DMS53 treated with DMSO at 0.1 percent for 48 hours (cell line): Measurements from ENCODE around the gene CELF5.
"Not testable (repeated sequence)": the region's sequence is repeated elsewhere in the genome, so short reads cannot be mapped to it uniquely, and the experiment has no call there.

Experiments
- DNase-seq: peaks from one replicate; lab custom pipeline; 2025; ENCODE audit not compliant: unreplicated experiment; lab: John Stamatoyannopoulos, UW

The CELF5 gene

DNA sequence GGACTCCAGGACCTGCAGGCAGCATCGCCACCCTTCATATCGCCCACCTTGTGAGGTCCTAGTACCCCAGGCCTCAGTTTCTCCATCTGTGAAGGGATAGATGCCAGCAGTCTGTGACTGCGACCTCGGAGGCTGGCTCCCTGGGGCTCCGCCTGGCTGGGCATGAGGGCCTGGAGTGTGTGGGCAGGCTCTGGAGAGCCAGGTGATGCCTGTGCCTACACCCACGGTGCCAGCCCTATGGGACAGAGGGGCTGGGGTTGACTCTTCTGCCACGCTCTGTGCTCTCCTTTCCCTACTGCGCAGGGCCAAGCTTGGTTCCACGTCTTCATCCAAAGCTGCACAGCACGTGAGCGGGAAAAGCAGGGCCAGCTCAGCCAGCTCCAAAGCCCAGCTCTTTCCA, 115.9 kb downstream of the CELF5 start:
- DNase-seq = no peak

DNA sequence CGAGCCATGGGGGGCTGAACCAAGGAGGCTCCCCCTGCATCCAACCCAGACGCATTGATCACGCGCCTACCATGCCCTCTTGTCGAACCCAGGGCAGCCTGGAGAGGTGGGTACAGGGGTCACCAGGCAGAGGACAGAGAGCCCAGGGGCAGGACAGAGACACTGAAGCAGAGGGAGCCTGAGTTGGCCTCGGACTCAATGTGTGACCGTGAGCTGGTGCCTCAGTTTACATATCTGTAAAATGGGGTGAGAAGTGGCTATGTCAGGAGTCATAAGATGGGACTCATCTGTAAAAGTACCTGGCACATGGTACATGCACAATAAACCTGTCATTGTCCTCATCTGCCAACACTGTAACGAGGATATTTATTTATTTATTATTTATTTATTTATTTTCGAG, 117.8 kb downstream of the CELF5 start:
- DNase-seq = no peak

DNA sequence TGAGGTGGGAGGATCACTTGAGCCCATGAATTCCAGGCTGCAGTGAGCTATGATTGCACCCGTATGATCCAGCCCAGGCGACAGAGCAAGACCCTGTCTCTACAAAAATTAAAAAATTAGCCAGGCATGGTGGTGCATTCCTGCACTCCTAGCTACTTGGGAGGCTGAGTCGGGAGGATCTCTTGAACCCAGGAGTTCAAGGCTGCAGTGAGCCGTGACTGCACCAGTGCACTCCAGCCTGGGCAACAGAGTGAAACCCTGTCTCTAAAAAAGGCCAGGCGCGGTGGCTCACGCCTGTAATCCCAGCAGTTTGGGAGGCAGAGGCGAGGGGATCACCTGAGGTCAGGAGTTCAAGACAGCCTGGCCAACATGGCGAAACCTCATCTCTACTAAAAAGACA, 118.5 kb downstream of the CELF5 start:
- DNase-seq = not testable (repeated sequence)

DNA sequence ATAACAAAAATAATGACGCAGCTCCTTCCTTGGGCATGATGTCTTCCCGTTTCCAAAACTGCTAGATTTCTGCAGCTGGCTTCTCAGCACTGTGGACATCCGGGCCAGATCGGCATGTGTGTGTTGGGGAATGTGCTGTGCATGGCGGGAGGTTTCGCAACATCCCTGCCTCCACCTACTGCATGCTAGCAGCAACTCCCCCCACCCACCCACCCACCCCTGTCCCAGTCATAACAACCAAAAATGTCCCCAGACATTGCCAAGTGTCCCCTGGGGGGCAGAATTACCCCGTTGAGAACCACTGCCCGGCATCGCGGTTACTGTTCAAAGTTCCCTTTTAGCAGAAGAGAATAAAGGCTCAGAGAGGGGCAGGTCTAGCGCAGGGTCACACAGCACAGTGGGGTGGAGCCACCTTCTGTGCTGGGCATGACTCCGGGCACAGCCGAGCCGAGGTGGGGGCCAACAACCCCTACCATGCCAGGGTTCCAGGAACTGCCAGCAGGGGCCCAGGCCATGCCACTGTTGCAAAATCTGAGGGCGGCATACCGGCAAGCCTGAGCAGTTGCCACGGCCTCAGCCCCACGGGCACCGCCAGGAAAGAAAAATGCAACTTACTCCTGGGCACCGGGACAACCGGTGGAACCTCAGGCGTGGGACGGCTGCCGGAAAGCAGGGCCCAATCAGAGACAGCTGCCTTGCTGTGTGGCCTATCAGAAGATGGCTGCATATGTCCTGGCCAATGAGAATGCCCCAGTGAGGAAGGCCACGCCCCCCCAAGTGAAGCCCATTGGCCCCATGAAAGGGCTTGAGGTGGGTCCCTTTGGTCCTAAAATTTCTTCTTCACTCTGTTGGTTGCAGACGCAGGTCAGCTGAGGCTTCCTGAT, 119.4 kb downstream of the CELF5 start:
- DNase-seq = no peak

DNA sequence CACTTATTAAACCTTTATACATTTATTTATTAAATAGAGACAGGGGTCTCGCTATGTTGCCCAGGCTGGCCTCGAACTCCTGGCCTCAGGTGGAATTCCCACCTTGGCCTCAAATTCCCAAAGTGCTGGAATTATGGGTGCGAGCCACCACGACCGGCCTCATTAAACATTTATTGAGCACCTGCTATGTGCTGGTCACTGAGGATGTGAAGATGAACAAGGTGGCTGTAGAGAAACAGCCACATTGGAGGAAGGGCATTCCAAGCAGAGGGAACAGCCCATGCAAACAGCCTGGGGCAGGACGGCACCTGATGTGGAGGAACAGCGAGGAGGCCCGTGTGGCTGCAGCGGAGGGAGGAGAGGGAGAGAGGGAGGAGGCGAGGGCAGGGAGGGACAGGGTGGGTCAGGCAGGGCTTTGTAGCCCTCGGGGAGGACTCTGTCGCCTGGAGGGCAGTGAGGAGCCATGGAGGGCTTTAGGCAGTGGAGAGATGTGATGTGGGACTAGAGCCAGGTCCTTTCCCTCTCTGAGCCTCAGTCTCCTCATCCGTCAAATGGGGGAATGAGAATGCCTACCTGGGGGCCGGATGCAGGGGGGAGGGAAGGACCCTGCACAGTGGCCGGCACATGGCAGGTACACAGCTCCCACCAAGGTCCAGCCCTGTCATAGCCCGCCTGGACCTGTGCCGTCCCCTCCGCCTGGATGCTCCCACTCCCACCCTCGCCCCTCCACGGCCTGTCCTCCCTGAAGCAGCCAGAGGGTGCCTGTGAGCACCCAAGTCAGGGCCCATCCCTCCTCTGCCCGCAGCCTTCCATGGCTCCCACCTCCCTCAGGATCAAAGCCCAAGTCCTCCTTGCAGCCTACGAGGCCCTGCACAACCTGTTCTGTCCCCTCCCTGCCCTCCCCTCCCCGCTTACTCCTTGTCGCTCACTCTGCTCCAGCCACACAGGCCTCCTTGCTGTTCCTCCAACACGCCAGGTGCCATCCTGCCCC, 120.4 kb downstream of the CELF5 start:
- DNase-seq = no peak

DNA sequence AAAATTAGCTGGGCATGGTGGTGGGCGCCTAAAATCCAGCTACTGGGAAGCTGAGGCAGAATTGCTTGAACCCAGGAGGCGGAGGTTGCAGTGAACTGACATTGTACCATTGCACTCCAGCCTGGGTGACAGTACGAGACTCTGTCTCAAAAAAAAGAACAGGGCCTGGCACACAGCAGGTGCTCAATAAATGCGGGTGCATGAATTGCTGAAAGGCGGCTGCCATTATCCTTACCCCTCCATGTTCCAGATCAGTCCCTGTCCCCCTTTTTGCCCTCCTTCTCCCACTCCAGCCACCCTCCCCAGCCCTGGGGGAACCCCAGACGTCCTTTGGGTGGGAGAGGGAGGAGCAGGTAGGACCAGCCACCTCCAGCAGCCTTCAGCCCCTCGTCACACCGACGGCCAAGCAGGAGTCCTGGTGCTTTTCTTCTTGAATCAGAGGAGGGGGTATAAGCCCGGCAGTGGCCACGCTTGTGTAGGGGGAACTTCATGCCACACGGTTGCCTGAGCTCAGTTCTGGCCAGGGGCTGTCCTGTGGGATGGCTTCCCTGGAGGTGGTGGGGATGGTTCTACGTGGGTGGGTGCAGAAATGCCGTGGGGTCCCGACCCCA, 121.5 kb downstream of the CELF5 start:
- no peak for DNase-seq
